Panc1 (cell line): ENCODE measurements around the gene MAP2K5. TPM values are rescaled to one million over a fixed set of nuclear protein-coding genes. Genes with fewer than 3 reads are reported as not detected.

Source experiments
- ATAC-seq: fragments of 200-7000 bp; cut with Tn5 transposase; 2 replicates; pipeline ENCODE4 v1.9.1; 2020; ENCODE audit warnings: mild to moderate bottlenecking, moderate library complexity
- BruUV-seq: library from RNA; stranded (reverse); fragments of 400-500 nt; replicated peaks from 2 replicates; lab custom pipeline; 2021; lab: Mats Ljungman, UMichigan
- CTCF ChIA-PET: fragments of 300-600 bp; sonication (Branson Sonifier 250); formaldehyde crosslinking; loops from one replicate; lab custom pipeline; 2022; ENCODE audit warnings: antibody characterized with exemption; lab: Charles Lee
- POLR2A ChIA-PET: fragments of 300-600 bp; sonication (Branson Sonifier 250); formaldehyde crosslinking; loops from one replicate; lab custom pipeline; 2022; ENCODE audit warnings: antibody characterized with exemption; lab: Charles Lee
- DNase-seq: peaks from one replicate; pipeline ENCODE4 v3.0.0-alpha.2; 2010; ENCODE audit warnings: low read depth, low spot score
- H3K27ac ChIP-seq: 2 replicates; pipeline ENCODE4 v1.5.1; 2011; ENCODE audit warnings: mild to moderate bottlenecking, low read length, inconsistent platforms
- H3K27me3 ChIP-seq: fragments of 200-500 bp; sonication (Bioruptor generic); 2 replicates; pipeline ENCODE4 v1.6.0; 2014; ENCODE audit warnings: low read length, inconsistent platforms; ENCODE audit not compliant: control insufficient read depth, insufficient read depth
- H3K36me3 ChIP-seq: fragments of 200-500 bp; sonication (Bioruptor generic); 2 replicates; pipeline ENCODE4 v1.5.1; 2014; ENCODE audit warnings: inconsistent platforms, mild to moderate bottlenecking, low read length, moderate library complexity; ENCODE audit not compliant: control insufficient read depth, insufficient read depth
- H3K4me1 ChIP-seq: 2 replicates; pipeline ENCODE4 v1.5.1; 2011; ENCODE audit warnings: inconsistent platforms, mild to moderate bottlenecking, low read length, moderate library complexity; ENCODE audit not compliant: control insufficient read depth, insufficient read depth
- H3K4me3 ChIP-seq, 2 experiments: 2 replicates each; pipeline ENCODE4 v1.5.1; 2011 to 2012; ENCODE audit warnings: low read depth in 2 of 2, low read length in 2 of 2, mild to moderate bottlenecking in 2 of 2, inconsistent platforms in 1 of 2, moderate library complexity in 1 of 2
- H3K9me3 ChIP-seq: fragments of 200-500 bp; sonication (Bioruptor generic); 2 replicates; pipeline ENCODE4 v1.5.1; 2014; ENCODE audit warnings: low read depth, mild to moderate bottlenecking, inconsistent platforms, low read length, moderate library complexity; ENCODE audit not compliant: control insufficient read depth, insufficient read depth
- CTCF ChIP-seq: fragments of 450-650 bp; IDR thresholded peaks from 2 replicates; pipeline ENCODE4 v1.5.1; 2017; ENCODE audit warnings: mild to moderate bottlenecking
- POLR2AphosphoS5 ChIP-seq: IDR thresholded peaks from 2 replicates; pipeline ENCODE4 v1.6.1; 2012; ENCODE audit warnings: mild to moderate bottlenecking, low read depth, low read length, moderate library complexity
- REST ChIP-seq, 2 experiments: IDR thresholded peaks; 2 replicates each; pipeline ENCODE4 v1.6.1; 2011 to 2012; ENCODE audit warnings: low read depth in 2 of 2, control low read depth in 1 of 2, low read length in 1 of 2, mild to moderate bottlenecking in 1 of 2, moderate library complexity in 1 of 2; ENCODE audit not compliant: insufficient read depth in 1 of 2
- SIN3A ChIP-seq: IDR thresholded peaks from 2 replicates; pipeline ENCODE4 v1.6.1; 2012; ENCODE audit warnings: low read depth, mild to moderate bottlenecking, low read length, moderate library complexity, borderline replicate concordance; ENCODE audit not compliant: insufficient read depth
- TCF7L2 ChIP-seq: IDR thresholded peaks from 2 replicates; pipeline ENCODE4 v1.6.1; 2011; ENCODE audit warnings: mild to moderate bottlenecking, low read depth, low read length, inconsistent platforms
- in situ Hi-C: cut with HindIII; loops from 2 replicates; pipeline ENCODE4 v1.10.0; 2016; ENCODE audit warnings: low sequenced_read_pairs, low pct_unique_long_range_greater_than_20kb
- intact Hi-C: fragments of 100-400 bp; cut with micrococcal nuclease; formaldehyde crosslinking; loops from one replicate; pipeline ENCODE4 v1.10.0; 2022; ENCODE audit not compliant: unreplicated experiment
- total RNA-seq: library from RNA; stranded (reverse); gene quantifications from one replicate; pipeline ENCODE4 v1.2.1, GENCODE V29; 2021; ENCODE audit not compliant: unreplicated experiment

The MAP2K5 gene
- total RNA-seq, 1 experiment from 2014 or later = 18.3 TPM

GRCh38 chr15:67771189-67771800 lies 228.8 kb downstream of the MAP2K5 start:
- BruUV-seq = no TSS peak
- H3K9me3 ChIP-seq = no peaks in the 10 kb centered on the region
- H3K4me1 ChIP-seq = peaks cover 9% of the 10 kb centered on the region; the same call in 1 of the 2 replicates
- ChIA-PET POLR2A (no interaction called here), CTCF (no interaction called here)
- DNase-seq = no peak
- no peak for TF ChIP-seq CTCF
- no peak for TF ChIP-seq POLR2AphosphoS5
- TF ChIP-seq SIN3A = no peak
- no peak for TF ChIP-seq REST (IDR thresholded peaks at IDR 0.05; ENCODE audit: insufficient read depth in 1 of 2, low read depth in 2 of 2, low read length in 1 of 2)
- in situ Hi-C loops = no loop called here
- no peak overlapping the region for H3K27ac ChIP-seq
- intact Hi-C loops = no loop called here
- H3K27me3 ChIP-seq = no peaks in the 10 kb centered on the region
- no peak overlapping the region for H3K4me3 ChIP-seq
- no peaks in the 10 kb centered on the region for H3K36me3 ChIP-seq
- ATAC-seq = no peak

GRCh38 chr15:67774626-67775025 lies 232.1 kb downstream of the MAP2K5 start:
- Histone ChIP-seq H3K4me1 (no peaks in the 10 kb centered on the region; the same call in 1 of the 2 replicates), H3K36me3 (no peaks in the 10 kb centered on the region), H3K4me3 (no peak overlapping the region), H3K9me3 (no peaks in the 10 kb centered on the region), H3K27me3 (no peaks in the 10 kb centered on the region), H3K27ac (no peak overlapping the region)
- intact Hi-C loops (no loop called here), in situ Hi-C loops (no loop called here)
- ATAC-seq (no peak), DNase-seq (no peak)
- ChIA-PET CTCF (no interaction called here), POLR2A (no interaction called here)
- TF ChIP-seq POLR2AphosphoS5 (no peak), REST (IDR thresholded peaks at IDR 0.05; ENCODE audit: insufficient read depth in 1 of 2, low read depth in 2 of 2, low read length in 1 of 2) (no peak), TCF7L2 (no peak), CTCF (no peak), SIN3A (no peak)
- no TSS peak for BruUV-seq
